DND-41 (cell line): ENCODE data around the gene SNAP47.

Source experiments
- EZH2 ChIP-seq: IDR thresholded peaks from 3 replicates; pipeline ENCODE4 v1.6.1; 2012; ENCODE audit warnings: borderline replicate concordance, low read depth, mild to moderate bottlenecking, moderate library complexity, low read length, inconsistent platforms; ENCODE audit not compliant: severe bottlenecking
- TF ChIP-seq, protein P1 (sequence below): IDR thresholded peaks from 2 replicates; pipeline ENCODE4 v1.5.1; 2012; ENCODE audit warnings: borderline replicate concordance, low read length, moderate library complexity, mild to moderate bottlenecking; ENCODE audit not compliant: poor library complexity, severe bottlenecking; ENCODE audit errors: extremely low read depth

DNA sequence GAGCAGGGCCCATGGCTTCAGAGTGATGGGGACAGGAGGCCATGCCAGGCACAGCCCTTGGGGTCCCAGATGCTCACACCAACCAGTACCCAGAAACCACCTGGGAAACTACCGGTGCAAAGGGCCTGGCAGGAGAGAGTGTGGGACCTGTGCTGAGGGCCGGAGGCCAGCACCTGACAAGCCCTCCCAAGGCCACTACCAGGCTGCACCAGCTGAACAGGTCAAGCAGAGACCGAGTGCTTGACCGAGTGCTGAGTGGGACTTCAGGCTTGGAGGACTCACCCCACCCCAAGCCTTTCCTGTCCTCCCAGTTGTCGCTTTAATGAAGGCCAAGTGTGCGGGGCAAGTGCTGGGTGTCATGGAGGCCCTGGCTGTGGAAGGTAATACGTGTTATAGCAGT, 36.5 kb downstream of the SNAP47 start:
- TF ChIP-seq, protein P1, sequence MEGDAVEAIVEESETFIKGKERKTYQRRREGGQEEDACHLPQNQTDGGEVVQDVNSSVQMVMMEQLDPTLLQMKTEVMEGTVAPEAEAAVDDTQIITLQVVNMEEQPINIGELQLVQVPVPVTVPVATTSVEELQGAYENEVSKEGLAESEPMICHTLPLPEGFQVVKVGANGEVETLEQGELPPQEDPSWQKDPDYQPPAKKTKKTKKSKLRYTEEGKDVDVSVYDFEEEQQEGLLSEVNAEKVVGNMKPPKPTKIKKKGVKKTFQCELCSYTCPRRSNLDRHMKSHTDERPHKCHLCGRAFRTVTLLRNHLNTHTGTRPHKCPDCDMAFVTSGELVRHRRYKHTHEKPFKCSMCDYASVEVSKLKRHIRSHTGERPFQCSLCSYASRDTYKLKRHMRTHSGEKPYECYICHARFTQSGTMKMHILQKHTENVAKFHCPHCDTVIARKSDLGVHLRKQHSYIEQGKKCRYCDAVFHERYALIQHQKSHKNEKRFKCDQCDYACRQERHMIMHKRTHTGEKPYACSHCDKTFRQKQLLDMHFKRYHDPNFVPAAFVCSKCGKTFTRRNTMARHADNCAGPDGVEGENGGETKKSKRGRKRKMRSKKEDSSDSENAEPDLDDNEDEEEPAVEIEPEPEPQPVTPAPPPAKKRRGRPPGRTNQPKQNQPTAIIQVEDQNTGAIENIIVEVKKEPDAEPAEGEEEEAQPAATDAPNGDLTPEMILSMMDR = no peak
- no peak for TF ChIP-seq EZH2
